HG03135 (cell line): ENCODE results near the gene CYP46A1.
"Not testable (repeated sequence)": the region's sequence is repeated elsewhere in the genome, so short reads cannot be mapped to it uniquely, and the experiment has no call there.

Experiments
- ATAC-seq: cut with Tn5 transposase; IDR thresholded peaks from one replicate; pipeline ENCODE4 v1.9.1; 2021; ENCODE audit warnings: mild to moderate bottlenecking, moderate library complexity; ENCODE audit not compliant: unreplicated experiment

The CYP46A1 gene

DNA sequence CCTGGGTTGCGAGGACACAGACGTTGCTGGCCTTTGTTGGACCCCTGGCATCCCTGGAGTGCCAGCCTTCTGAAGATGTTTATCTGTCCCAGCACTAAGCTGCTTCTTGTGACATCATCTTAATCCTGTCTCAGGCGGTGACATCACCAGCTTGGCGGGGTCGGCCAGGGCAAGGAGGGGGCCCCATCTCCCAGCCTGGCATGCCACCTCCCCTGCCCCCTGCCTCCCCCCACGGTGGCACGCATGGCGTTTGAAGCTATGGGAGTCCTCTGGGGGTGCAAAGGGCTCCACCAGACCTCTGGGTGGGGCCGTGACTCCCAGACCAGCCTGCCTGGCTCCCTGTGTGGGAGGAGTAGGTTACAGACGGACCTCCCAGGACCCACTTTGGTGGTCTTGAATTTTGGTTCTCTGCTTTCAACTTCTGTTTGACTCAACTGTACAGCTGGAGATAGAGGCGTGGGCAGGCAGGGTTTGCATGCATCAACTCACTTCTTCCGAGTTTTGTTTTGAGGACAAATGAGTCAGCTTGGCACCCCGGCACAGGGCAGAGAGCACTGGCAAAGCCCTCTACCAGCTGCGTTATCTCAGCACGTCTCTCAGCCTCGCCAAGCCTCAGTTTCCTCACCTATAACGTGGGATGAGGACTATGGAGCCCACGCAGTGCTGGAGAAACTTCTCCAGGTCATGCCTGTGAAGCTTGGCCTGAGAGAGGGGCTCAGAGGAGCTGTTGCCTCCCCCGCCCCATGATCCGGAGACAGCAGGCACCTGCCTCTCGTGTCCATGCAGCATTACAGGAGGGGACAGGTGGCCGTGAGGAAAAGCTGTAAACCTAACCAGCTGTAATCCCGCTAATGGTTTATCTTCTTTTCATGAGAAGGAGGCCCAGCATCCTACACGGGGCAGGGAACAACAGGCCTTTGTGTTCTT, 70.3 kb downstream of the CYP46A1 start:
- ATAC-seq = no peak

DNA sequence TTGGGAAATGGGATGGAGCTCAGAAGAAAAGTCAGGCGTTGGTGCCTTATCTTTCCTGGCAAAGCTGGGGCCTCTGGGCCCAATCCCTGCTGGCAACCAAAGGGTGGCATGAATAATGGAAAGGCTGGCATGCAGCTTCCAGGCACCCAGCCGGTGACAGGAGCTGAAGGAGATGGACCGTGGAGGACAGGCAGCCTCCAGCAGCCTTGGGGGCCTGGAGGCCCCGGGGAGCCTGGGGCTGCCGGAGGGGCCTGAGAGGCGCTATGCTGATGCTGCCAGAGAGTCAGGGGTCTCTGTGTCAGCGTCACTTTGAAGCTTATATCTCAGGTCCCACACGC, 70.9 kb downstream of the CYP46A1 start:
- no peak for ATAC-seq

DNA sequence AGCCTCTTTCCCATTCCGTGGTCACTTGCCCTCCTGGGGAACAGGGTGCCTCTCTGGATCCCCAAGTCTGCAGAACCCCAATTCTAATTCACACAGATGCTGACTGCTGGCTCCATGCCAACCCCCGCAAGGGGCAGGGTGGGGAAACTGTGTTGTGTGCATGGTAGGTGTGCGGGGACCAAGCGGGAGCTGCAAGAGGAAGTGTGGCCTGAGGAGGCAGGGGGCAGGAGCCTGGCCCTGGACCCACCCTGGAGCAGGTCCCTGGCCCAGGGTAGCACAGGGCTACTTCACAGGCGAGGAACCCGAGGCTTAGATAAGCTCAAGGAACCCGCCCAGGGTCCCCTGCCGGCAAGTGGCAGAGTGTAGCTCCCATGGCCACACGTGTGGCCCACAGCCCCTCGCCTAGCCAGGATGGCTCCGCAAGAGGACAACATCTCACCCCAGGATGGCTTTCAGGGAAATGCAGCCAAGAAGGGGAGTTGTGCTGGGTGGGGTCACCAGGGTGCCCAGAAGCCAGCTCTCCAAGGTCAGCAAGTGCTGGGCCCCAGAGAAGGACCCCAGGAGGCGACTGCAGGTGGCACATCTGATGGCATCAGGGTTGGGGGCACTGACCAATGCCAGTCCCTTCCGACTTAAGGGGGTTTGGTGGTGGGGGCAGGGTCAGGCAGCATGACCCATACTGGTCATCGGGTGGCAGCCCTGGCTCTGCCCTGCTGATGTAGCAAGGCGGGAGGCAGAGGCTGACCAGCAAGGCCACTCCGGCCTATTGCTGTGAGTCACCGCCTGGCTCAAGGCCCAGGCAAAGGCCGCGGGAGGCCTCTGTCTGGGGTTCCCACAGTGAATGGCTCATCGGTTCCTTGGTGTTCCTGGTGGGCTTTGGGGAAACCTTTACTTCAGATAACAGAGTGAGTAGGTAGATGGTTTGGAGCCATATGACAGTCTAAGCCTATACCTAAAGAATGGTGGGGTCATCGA, 71.8 kb downstream of the CYP46A1 start:
- ATAC-seq = no peak

DNA sequence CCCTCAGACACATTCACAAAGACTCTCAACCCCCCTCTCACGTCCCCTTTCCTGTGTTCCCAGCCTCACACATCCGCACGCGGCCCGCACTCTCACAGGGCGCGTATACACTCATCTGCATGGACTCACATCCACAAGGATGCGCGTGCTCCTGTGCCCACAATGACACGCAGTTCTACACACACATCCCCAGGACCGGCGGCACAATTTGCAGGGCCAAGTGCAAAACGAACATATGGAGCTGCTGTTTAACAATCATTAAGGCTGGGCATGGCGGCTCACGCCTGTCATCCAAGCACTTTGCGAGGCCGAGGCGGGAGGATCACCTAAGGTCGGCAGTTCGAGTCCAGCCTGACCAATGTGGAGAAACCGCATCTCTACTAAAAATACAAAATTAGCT, 72.7 kb downstream of the CYP46A1 start:
- no peak for ATAC-seq

DNA sequence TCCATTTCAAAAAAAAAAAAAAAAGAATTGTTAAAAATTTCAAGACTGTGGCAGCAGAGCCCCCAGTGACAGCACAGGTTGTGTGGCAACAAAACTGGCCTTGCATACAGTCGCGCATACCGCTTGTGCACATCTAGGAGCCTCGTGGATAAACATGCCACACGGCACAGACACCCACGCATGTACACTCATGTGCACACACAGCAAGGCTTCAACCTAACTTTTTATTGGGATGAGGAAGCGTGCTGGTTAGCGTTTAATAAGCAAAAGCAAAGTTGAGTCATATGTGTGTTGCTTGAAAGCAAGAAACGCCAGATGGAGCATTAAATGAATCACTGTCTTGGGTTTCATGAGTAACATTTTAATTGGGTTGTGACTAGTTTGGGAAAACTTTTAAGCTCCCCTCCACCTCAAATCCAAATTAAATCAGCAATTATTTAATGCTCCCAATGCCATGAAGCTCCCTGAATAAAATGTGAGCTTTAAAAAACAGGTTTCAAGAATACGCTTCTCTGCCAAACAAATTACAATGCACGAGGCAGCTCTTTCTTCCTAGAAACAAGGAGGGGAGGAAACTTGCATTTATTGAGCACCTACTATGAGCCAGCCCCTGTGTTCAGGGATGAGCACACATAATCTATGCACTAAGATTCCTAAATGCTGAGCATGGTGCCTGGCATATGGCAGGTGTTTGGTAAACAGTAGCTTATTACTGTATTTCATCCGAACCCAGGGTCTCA, 73.4 kb downstream of the CYP46A1 start:
- no peak for ATAC-seq

DNA sequence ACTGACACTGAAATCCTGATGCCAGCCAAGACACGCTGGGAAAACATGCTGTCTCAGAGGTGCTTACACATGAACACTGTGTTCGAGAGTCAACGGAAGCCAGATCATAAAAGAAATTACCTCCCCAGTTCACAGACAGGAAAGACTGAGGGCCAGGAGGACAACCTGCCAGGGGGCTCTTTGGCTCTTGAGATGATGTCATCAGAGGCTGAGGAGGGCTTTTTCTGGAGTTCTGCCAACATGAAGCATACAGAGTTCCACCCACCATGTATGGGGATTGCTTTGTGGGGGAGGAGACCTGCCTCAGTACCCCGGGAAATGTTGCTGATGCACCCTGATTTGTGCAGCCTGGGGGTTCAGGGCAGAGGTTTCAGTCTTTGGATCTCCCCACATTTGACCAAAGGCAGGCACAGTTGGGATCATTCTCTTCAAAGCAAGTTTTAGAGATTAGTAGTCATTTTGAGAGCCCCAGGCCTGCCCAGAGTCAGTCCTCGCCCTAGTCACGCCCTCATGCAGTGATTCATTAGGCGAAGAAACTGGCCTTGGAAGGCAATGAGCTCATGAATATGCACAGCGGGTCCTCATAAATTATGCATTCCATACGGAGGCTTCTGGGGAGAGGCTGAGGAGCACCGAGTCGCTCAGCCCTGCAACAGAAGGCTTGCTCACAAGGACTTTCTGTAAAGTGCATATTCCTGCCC, 74.2 kb downstream of the CYP46A1 start:
- ATAC-seq = no peak

DNA sequence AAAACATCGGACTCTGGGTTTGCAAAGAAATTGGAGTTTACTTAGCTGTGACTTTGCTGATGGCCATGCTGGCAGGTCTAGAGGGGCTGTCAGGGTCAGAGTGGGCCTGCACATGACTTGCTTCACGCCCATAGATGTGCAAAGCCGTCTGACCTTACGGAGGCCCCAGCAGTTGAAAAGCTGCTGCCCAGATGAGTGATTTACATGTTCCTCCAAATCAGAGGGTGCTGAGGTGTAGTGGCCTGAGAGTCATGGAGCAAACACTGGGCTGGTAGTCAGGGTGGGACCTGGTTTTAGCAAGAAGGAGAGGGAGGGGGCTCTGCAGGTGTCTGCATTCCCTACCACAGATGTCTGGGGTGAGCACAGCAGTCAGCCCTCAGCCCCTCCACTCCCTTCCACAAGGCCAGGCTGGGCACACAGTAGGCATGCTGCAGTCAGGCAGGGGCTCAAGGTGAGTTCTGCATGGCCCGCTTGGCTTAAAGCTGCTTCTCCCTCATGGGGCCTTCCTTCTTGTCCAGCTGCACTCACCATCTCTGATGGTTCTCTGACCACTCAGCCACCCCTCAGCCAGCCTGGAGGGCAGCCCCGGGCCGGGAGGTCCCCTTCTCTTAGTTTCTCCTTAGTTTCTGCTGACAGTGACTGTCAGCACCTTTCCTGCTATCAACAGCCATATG, 74.9 kb downstream of the CYP46A1 start:
- no peak for ATAC-seq

DNA sequence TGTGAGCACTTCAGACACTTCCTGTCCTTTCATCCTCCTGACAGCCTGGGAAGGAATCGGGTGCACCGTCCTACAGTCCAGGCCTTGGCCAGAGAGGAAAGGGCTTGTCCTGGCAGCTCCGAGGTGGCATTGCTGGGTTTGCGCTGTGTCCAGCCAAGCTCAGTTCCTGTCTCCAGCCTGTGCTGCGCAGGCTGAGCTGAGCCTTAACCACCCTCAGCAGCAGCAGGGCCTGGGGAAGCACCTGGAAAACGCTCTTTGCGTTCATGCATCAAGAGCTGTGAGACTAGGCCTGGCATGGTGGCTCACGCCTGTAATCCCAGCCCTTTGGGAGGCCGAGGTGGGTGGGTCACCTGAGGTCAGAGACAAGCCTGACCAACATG, 75.4 kb downstream of the CYP46A1 start:
- no peak for ATAC-seq

DNA sequence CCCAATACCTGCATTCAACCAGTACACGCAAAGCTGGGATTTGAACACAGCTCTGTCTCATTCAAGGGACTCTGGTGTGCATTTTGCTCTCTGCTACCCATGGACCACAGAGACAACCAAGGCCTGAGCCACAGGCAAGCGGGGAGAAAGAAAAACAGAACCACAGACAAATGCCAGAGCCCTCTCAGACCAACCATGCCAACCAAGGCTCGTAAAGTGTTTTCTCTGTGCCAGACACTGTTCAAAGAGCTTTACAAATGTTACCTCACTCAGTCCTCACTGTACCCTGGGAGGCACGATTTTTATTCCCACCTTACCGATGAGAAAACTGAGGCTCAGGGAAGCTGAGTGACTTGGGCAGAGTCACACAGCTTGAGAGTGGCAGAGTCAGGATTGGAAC, 76.7 kb downstream of the CYP46A1 start:
- no peak for ATAC-seq

DNA sequence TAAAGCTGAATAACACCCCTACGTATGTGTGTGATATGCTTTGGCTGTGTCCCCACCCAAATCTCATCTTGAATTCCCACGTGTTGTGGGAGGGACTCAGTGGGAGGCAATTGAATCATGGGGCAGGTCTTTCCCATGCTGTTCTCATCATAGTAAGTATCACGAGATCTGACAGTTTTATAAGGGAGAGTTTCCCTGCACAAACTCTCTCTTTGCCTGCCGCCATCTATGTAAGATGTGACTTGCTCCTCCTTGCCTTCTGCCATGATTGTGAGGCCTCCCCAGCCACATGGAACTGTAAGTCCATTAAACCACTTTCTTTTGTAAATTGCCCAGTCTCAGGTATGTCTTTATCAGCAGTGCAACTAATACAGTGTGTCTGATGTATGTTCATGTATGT, 78.8 kb downstream of the CYP46A1 start:
- ATAC-seq = not testable (repeated sequence)

DNA sequence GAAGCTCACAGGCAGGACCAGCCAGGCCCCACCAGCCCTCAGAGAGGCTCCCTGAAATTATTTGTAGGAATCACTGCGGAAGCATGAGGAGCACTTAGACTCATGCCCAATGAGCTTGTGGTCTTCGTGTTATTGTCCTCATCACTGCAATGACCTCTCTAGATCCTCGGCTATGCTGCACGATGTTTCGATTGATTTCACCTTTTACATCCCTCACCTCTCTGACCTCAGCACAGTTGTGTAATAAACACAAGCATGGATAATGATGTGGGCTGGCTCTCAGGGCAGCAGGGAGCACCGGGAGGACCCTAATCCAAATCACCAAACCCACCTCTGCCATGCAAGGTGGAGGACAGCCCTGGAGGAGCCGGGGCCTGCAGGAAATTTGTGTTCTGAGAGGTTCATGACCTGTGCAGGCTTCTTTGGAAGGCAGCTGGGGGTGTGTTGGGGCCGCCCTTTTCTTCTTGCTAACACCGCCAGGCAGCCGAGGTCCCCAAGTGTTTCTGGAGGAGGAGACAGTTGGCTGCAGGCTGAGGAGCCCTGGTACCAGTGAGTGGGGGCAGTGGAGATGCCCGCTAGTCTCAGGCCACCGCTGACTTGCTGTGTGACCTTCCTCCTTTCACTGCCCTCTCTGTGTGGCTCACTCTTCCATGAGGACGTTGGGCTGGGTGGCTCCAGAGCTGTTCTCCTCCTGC, 79.6 kb downstream of the CYP46A1 start:
- ATAC-seq = no peak

DNA sequence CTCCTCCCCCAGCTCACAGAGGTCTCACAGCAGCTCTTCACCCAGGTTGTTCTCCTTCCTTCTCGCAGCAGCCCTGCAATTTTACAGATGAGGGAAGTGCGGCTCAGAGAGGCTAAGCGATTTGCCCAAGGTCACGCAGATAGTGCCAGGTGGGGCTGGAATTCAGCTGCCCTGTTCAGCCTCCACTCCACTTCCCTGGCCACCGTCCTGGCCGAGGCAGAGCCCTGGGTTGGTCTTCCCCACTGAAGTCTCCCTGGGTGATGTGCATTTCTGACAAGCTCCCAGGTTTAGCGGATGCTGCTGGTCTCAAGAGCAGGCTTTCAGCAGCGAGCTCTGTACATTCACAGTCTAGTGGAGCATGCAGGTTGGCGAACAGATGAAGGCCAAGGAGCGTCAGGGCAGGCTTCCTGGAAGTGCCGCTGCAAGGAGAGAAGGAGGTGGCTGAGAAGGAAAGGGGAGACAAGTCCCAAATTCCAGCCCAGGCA, 80.2 kb downstream of the CYP46A1 start:
- no peak for ATAC-seq

DNA sequence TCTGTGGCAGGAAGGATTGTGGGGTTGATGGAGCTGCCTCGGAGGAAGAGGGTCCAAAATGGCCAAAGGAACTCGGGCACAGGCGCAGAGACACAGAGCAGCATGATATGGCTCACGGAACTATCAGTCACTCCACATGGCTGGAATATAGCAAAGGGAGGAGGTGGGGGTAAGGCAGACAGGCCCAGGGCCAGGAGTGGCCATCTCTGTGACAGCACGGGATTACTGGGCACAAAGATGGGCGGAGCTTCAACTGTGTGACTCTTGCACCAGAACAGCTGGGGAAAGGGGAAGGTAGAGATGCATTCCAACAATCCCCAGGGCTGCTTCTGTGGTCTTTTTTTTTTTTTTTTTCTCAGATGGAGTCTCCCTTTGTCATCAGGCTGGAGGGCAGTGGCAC, 84.3 kb downstream of the CYP46A1 start:
- no peak for ATAC-seq

DNA sequence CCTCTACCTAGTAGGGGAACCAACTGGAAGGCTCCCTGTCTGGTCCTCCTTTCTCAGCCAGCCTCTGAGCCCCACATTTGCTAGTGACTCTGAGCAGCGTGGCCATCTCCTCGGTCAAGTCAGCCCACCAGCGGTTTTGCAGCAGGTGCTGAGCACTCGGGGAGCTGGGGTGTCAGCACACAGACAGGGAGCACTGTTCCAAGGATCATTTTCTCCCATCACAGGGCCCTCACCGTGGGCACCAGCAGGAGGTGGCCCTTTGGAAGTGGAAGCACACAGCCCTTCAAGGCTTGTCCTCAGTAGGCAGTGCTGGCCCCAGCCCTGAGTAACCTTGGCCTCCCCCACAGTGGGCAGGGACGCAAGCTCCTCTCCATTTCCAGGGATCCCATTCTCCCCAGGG, 85.0 kb downstream of the CYP46A1 start:
- no peak for ATAC-seq

DNA sequence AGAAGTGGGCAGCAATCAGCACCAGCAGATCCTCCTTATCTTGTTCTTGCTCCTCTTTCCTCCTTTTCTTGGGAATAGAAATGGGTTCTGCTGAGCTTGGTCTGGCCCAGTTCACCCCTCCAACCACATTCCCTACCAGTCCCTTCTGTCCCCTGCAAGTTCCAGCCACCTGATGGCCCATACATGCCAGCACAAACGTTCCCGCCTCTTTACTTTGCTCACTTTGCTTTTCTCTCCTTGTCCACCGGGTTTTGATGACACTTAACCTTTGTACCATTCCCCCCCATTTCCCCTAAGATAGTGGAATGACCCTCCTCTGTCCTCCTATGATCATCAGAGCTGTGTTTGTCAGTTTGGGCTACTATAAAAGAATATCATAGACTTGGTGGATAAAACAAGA, 85.7 kb downstream of the CYP46A1 start:
- ATAC-seq = no peak

DNA sequence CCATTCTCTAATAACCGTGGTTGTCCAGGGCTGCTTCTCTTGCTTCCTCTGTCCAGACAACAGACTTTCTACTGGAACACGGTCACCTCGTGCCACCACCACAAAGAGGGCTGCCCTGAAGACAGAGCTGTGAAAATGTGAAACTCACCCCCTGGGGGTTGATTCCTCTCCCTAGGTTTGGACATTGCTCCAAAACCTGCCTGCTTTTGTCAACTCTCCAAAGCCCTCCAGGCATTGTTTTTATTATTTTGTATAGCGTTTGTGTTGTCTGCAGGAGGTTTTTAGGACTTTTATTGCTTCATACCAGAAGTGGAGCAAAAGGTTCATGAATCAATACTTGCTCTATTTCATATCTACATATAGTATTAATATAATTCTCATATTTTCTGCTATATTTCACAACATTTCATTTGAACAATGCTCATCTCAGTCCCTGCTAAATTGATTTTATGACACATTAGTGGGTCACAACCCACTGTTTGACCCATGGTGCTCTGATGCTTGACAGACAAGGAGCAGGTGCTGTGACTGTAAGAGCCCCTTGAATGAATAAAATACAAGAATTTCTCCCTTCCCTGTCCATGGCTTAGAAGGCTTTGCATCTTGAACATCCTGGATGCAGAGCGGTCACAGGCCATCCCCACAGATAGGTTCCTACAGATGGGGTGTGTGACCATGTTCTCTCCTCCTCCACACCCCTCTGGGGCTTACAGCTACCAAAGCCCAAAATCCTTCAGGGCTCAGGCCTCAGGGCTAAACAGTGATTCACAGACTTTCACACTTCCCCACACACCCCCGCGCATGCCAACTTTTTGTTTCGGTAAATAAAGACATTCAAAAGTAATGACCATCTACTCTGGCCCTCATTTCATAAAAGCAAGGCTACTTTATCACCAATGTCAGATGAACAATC, 88.5 kb downstream of the CYP46A1 start:
- no peak for ATAC-seq

DNA sequence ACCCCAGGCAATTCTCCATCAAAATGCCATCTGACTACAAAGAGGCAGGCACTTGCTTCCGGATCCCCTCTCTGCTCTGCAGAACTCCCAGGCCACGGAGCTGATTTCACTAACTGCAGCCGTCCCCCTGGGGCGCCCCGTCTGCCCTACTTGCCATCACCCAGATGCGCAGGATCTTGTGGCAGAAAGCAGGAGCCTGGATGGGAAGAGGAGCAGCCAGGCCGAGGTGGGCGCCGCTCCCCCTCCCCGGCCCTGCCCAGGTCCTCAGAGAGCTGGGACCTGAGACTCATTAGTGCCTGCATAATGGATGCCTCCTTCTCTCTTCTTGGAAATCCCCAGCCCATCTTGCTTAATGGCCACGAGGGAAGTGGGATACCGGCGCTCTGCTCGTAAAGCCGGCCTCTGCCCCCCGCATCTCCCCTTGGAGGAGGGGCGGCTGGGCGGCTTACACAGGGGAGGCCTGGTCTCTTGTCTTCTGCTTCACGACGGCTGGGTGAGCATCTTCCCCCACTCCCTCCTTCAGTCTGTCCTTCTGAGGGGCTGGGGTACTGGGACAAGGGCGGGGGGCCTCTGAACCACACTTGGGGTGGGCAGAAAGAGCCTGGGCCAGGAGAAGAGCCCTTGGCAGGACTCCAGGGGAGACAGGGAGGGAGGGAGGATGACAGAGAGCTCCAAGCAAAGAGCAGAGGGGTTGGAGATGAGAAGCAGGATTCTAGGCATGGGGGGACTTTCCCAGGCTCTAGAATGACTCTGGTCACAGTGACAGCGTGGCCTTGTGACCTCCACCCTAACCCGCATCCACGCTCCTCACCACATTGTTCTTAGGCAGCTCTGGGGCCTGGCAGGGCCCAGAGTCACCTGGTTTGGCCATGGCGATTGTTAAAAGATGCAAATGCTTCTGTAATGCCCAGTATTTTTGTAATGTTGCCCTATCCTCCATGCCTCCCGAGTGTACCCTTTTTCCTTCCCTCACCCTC, 89.7 kb downstream of the CYP46A1 start:
- ATAC-seq = no peak
